ENCODE results near the gene NRG3. TPM values are rescaled to one million over a fixed set of nuclear protein-coding genes. Genes with fewer than 3 reads are reported as not detected.

The NRG3 gene
- total RNA-seq, 1 donor from 2014 or later, result 32.2 TPM

DNA sequence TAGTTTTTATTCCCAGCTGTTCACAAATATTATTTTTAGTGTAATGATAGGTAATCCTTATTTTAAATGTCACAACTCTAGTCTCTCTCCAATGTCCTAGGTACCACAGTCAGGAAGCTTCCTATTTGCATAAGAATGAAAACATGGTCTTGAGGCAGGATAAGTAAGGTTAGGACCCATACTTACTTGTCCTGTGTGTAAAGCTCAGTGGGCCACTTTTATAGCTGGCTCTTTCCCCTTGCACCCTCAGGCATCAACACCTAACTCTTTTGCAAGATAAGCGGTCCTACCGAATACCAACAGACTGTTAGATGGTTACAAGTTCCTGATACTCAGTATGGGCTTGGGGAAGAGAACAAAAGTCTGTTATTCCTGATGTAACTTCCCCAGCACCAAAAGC is 986.9 kb downstream of the NRG3 start:
- no peaks in the 10 kb centered on the region for H3K36me3 Mint-ChIP-seq (ENCODE audit: insufficient read depth)
- no peak overlapping the region for H3K27ac Mint-ChIP-seq
- no peak for DNase-seq (ENCODE audit: low spot score, unreplicated experiment)
- no peak overlapping the region for H3K4me3 Mint-ChIP-seq (ENCODE audit: low read depth)
- TF ChIP-seq, protein P1, sequence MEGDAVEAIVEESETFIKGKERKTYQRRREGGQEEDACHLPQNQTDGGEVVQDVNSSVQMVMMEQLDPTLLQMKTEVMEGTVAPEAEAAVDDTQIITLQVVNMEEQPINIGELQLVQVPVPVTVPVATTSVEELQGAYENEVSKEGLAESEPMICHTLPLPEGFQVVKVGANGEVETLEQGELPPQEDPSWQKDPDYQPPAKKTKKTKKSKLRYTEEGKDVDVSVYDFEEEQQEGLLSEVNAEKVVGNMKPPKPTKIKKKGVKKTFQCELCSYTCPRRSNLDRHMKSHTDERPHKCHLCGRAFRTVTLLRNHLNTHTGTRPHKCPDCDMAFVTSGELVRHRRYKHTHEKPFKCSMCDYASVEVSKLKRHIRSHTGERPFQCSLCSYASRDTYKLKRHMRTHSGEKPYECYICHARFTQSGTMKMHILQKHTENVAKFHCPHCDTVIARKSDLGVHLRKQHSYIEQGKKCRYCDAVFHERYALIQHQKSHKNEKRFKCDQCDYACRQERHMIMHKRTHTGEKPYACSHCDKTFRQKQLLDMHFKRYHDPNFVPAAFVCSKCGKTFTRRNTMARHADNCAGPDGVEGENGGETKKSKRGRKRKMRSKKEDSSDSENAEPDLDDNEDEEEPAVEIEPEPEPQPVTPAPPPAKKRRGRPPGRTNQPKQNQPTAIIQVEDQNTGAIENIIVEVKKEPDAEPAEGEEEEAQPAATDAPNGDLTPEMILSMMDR (IDR thresholded peaks at IDR 0.05; ENCODE audit: unreplicated experiment), result no peak
- H3K9me3 Mint-ChIP-seq (ENCODE audit: low read depth), result no peaks in the 10 kb centered on the region
- no peaks in the 10 kb centered on the region for H3K27me3 Mint-ChIP-seq
- peaks cover 24% of the 10 kb centered on the region for H3K4me1 Mint-ChIP-seq (ENCODE audit: low read depth)

GRCh38 chr10:82865366-82865765 is 990.4 kb downstream of the NRG3 start:
- TF ChIP-seq, protein P1 (IDR thresholded peaks at IDR 0.05; ENCODE audit: unreplicated experiment), result no peak
- Mint-ChIP-seq H3K4me1 (ENCODE audit: low read depth) (peaks cover 10% of the 10 kb centered on the region), H3K27me3 (no peaks in the 10 kb centered on the region), H3K4me3 (ENCODE audit: low read depth) (no peak overlapping the region), H3K9me3 (ENCODE audit: low read depth) (no peaks in the 10 kb centered on the region), H3K27ac (no peak overlapping the region), H3K36me3 (ENCODE audit: insufficient read depth) (no peaks in the 10 kb centered on the region)
- no peak for DNase-seq (ENCODE audit: low spot score, unreplicated experiment)

GRCh38 chr10:82866424-82867020 is 991.5 kb downstream of the NRG3 start:
- H3K27me3 Mint-ChIP-seq, result no peaks in the 10 kb centered on the region
- no peak for DNase-seq (ENCODE audit: low spot score, unreplicated experiment)

GRCh38 chr10:82867056-82867455 is 992.1 kb downstream of the NRG3 start:
- no peak overlapping the region for H3K4me3 Mint-ChIP-seq (ENCODE audit: low read depth)
- TF ChIP-seq, protein P1 (IDR thresholded peaks at IDR 0.05; ENCODE audit: unreplicated experiment), result no peak
- H3K4me1 Mint-ChIP-seq (ENCODE audit: low read depth), result no peaks in the 10 kb centered on the region
- no peaks in the 10 kb centered on the region for H3K9me3 Mint-ChIP-seq (ENCODE audit: low read depth)
- no peak overlapping the region for H3K27ac Mint-ChIP-seq
- DNase-seq (ENCODE audit: low spot score, unreplicated experiment), result no peak
- no peaks in the 10 kb centered on the region for H3K27me3 Mint-ChIP-seq
- H3K36me3 Mint-ChIP-seq (ENCODE audit: insufficient read depth), result no peaks in the 10 kb centered on the region

More at GRCh38 chr10:82866424-82867020, 991.5 kb downstream of the NRG3 start:
- H3K36me3 Mint-ChIP-seq (ENCODE audit: insufficient read depth), result no peaks in the 10 kb centered on the region
- H3K4me1 Mint-ChIP-seq (ENCODE audit: low read depth), result peaks cover 4% of the 10 kb centered on the region
- H3K27ac Mint-ChIP-seq, result no peak overlapping the region
- TF ChIP-seq, protein P1 (IDR thresholded peaks at IDR 0.05; ENCODE audit: unreplicated experiment), result no peak
- H3K4me3 Mint-ChIP-seq (ENCODE audit: low read depth), result no peak overlapping the region
- no peaks in the 10 kb centered on the region for H3K9me3 Mint-ChIP-seq (ENCODE audit: low read depth)

DNA sequence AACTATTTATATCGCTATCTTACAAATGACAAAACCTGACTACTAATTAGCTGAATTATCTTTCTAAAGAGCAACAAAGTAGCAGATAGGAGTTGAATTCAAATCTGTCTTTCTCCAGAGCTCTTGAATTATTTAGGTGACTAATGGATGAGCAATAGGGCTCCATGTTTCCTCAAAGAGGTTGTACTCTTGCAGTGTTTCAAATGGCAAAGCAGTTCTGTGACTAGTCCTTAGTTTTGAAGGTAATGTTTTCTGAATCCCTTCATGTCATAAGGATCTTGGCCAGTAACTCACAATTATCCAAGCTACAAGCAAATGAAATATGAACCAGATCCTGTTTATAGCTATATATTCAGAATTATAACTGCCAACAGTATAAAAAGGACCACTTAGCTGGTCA is 999.7 kb downstream of the NRG3 start:
- H3K9me3 Mint-ChIP-seq (ENCODE audit: low read depth), result no peaks in the 10 kb centered on the region
- TF ChIP-seq, protein P1 (IDR thresholded peaks at IDR 0.05; ENCODE audit: unreplicated experiment), result no peak
- no peak overlapping the region for H3K4me3 Mint-ChIP-seq (ENCODE audit: low read depth)
- H3K27me3 Mint-ChIP-seq, result no peaks in the 10 kb centered on the region
- H3K36me3 Mint-ChIP-seq (ENCODE audit: insufficient read depth), result no peaks in the 10 kb centered on the region
- H3K27ac Mint-ChIP-seq, result no peak overlapping the region
- DNase-seq (ENCODE audit: low spot score, unreplicated experiment), result no peak
- H3K4me1 Mint-ChIP-seq (ENCODE audit: low read depth), result no peaks in the 10 kb centered on the region
